ENCODE results near the gene CCDC178.
"Not testable (repeated sequence)": the region's sequence is repeated elsewhere in the genome, so short reads cannot be mapped to it uniquely, and the experiment has no call there.

Gene CCDC178

GRCh38 chr18:33440060-33441043 is at the start of gene CCDC178:
CCDC178 (minus strand) TSS chr18:33440721; CDS start chr18:33412088, 28,633 bp downstream.
- peak; percentile 75 for DNase-seq (ENCODE audit: low spot score)

- DNase-seq (ENCODE audit: low spot score) = no peak
Measured at GRCh38 chr18:33483908-33484307, 43.4 kb upstream of the CCDC178 start.

GRCh38 chr18:33472509-33472908 is 32.0 kb upstream of the CCDC178 start:
- no peak for DNase-seq (ENCODE audit: low spot score)

- no peak for DNase-seq (ENCODE audit: low spot score)
Measured at GRCh38 chr18:33470216-33470615, 29.7 kb upstream of the CCDC178 start.

- no peak for DNase-seq (ENCODE audit: low spot score)
Measured at GRCh38 chr18:33469699-33470098, 29.2 kb upstream of the CCDC178 start.

GRCh38 chr18:33467531-33467930 is 27.0 kb upstream of the CCDC178 start:
- no peak for DNase-seq (ENCODE audit: low spot score)

- no peak for DNase-seq (ENCODE audit: low spot score)
Measured at GRCh38 chr18:33466822-33467221, 26.3 kb upstream of the CCDC178 start.

GRCh38 chr18:33460681-33461080 is 20.2 kb upstream of the CCDC178 start:
- DNase-seq (ENCODE audit: low spot score) = no peak

GRCh38 chr18:33459612-33460011 is 19.1 kb upstream of the CCDC178 start:
- no peak for DNase-seq (ENCODE audit: low spot score)

- DNase-seq (ENCODE audit: low spot score) = no peak
Measured at GRCh38 chr18:33446604-33447003, 6.1 kb upstream of the CCDC178 start.

GRCh38 chr18:33444709-33445108 is 4.2 kb upstream of the CCDC178 start:
- no peak for DNase-seq (ENCODE audit: low spot score)

- DNase-seq (ENCODE audit: low spot score) = no peak
Measured at GRCh38 chr18:33432857-33433256, 7.7 kb downstream of the CCDC178 start.

- DNase-seq (ENCODE audit: low spot score) = no peak
Measured at GRCh38 chr18:33427549-33427948, 13.0 kb downstream of the CCDC178 start.

- no peak for DNase-seq (ENCODE audit: low spot score)
Measured at GRCh38 chr18:33424266-33424946, 16.1 kb downstream of the CCDC178 start.

GRCh38 chr18:33421225-33421624 is 19.3 kb downstream of the CCDC178 start:
- DNase-seq (ENCODE audit: low spot score) = no peak

- DNase-seq (ENCODE audit: low spot score) = no peak
Measured at GRCh38 chr18:33404244-33404873, 36.2 kb downstream of the CCDC178 start.

- DNase-seq (ENCODE audit: low spot score) = not testable (repeated sequence)
Measured at GRCh38 chr18:33398939-33399338, 41.6 kb downstream of the CCDC178 start.

GRCh38 chr18:33375829-33376228 is 64.7 kb downstream of the CCDC178 start:
- DNase-seq (ENCODE audit: low spot score) = no peak

GRCh38 chr18:33372442-33372841 is 68.1 kb downstream of the CCDC178 start:
- no peak for DNase-seq (ENCODE audit: low spot score)

- no peak for DNase-seq (ENCODE audit: low spot score)
Measured at GRCh38 chr18:33369711-33370449, 70.6 kb downstream of the CCDC178 start.

GRCh38 chr18:33356735-33357134 is 83.8 kb downstream of the CCDC178 start:
- DNase-seq (ENCODE audit: low spot score) = no peak

- no peak for DNase-seq (ENCODE audit: low spot score)
Measured at GRCh38 chr18:33355756-33356155, 84.8 kb downstream of the CCDC178 start.
